Osteocyte (in vitro differentiated cells): Measurements from ENCODE around the gene CFAP52. TPM values are rescaled to one million over a fixed set of nuclear protein-coding genes. Genes with fewer than 3 reads are reported as not detected.

Experiments
- DNase-seq: peaks from one replicate; pipeline ENCODE4 v3.0.0; 2021; ENCODE audit warnings: mixed read lengths; ENCODE audit not compliant: unreplicated experiment; ENCODE audit errors: extremely low spot score
- H3K27ac Mint-ChIP-seq: one replicate; pipeline ENCODE4 v1.8.0; 2021; ENCODE audit warnings: mild to moderate bottlenecking, mixed read lengths; ENCODE audit not compliant: unreplicated experiment
- H3K27me3 Mint-ChIP-seq: one replicate; pipeline ENCODE4 v1.8.0; 2021; ENCODE audit warnings: mixed read lengths; ENCODE audit not compliant: unreplicated experiment
- H3K36me3 Mint-ChIP-seq: one replicate; pipeline ENCODE4 v1.8.0; 2021; ENCODE audit warnings: mixed read lengths; ENCODE audit not compliant: unreplicated experiment
- H3K4me1 Mint-ChIP-seq: one replicate; pipeline ENCODE4 v1.8.0; 2021; ENCODE audit warnings: mixed read lengths; ENCODE audit not compliant: unreplicated experiment
- H3K4me3 Mint-ChIP-seq: one replicate; pipeline ENCODE4 v1.8.0; 2021; ENCODE audit warnings: mild to moderate bottlenecking, moderate library complexity, mixed read lengths; ENCODE audit not compliant: unreplicated experiment
- H3K9me3 Mint-ChIP-seq: one replicate; pipeline ENCODE4 v1.8.0; 2021; ENCODE audit warnings: mixed read lengths; ENCODE audit not compliant: unreplicated experiment
- CTCF ChIP-seq: fragments of 200-600 bp; sonication (generic); IDR thresholded peaks from 2 replicates; pipeline ENCODE4 v1.5.0; 2021; ENCODE audit warnings: antibody characterized with exemption, mild to moderate bottlenecking, moderate library complexity
- total RNA-seq: library from RNA; stranded (reverse); gene quantifications from 2 replicates; pipeline ENCODE4 v1.2.1, GENCODE V29; 2021

CFAP52 gene
- total RNA-seq, 1 donor from 2014 or later: not detected

DNA sequence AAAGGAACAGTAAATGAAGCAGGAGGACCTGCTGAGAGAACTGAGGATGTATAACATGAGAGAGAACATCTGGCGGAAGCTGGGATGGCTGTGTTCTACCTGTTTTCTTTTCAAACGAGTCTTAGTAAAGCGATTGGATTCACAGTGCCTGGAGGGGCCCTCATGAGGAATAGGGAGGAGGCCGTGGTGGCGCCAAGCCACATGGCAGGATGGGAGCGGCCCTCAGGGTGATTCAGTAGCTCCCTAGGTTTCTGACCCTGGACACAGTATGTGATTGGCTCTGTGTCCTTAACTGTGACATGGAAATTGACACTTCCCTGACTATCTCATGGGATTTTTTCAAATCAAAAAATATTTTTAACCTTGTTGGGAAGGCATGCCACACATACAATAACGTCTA lies 101.0 kb downstream of the CFAP52 start:
- H3K27ac Mint-ChIP-seq: no peak overlapping the region
- no peak for TF ChIP-seq CTCF
- no peaks in the 10 kb centered on the region for H3K27me3 Mint-ChIP-seq
- no peaks in the 10 kb centered on the region for H3K4me1 Mint-ChIP-seq
- DNase-seq: no peak
- H3K4me3 Mint-ChIP-seq: no peak overlapping the region
- peaks cover 18% of the 10 kb centered on the region for H3K36me3 Mint-ChIP-seq
- peaks cover 8% of the 10 kb centered on the region for H3K9me3 Mint-ChIP-seq

- H3K27ac Mint-ChIP-seq: no peak overlapping the region
- no peak for DNase-seq
Observed at GRCh38 chr17:9677896-9678295, 101.5 kb downstream of the CFAP52 start.

DNA sequence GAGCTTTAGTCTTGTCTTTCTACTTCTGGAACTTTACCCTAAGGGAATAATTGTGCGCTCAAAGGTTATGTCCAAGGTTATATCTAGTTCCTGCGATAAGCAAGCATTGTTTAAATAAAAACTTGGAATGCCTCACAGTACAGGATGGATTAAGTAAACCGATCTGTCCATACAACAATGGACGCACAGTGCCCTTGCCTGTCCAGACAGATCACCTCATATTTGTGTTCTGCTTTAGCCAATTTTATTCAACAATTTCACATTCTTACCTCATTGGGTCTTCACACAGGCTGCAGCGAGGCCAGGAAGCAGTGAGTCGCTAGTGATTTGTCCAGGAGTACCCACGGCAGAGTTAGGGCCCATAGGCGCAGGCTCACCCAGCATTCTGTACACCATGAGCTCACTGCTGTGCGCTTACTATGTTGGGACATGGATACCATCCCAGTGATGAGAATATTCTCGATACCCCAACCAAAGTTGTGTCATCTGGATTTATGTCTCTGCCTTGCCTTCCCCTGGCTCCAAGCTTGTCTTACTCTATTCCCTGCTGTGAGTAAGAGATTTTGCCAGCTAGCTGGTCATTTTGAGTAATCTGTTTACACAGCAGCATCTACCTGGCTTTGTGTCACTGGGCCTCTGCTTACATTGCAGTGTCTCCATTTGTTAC lies 108.6 kb downstream of the CFAP52 start:
- H3K36me3 Mint-ChIP-seq: peaks cover 10% of the 10 kb centered on the region
- no peak overlapping the region for H3K4me3 Mint-ChIP-seq
- H3K27me3 Mint-ChIP-seq: no peaks in the 10 kb centered on the region
- TF ChIP-seq CTCF: no peak
- no peaks in the 10 kb centered on the region for H3K4me1 Mint-ChIP-seq
- no peak for DNase-seq
- peaks cover 8% of the 10 kb centered on the region for H3K9me3 Mint-ChIP-seq
- no peak overlapping the region for H3K27ac Mint-ChIP-seq

More at GRCh38 chr17:9677896-9678295, 101.5 kb downstream of the CFAP52 start:
- H3K4me3 Mint-ChIP-seq: no peak overlapping the region
- H3K36me3 Mint-ChIP-seq: peaks cover 18% of the 10 kb centered on the region
- peaks cover 8% of the 10 kb centered on the region for H3K9me3 Mint-ChIP-seq
- no peaks in the 10 kb centered on the region for H3K27me3 Mint-ChIP-seq
- no peak for TF ChIP-seq CTCF
- no peaks in the 10 kb centered on the region for H3K4me1 Mint-ChIP-seq

Other genes with a start within 250 kb of the CFAP52 start
- gene STX8, start 822 bp upstream of the CFAP52 start, total RNA-seq: 61.6 and 65.7 TPM in 2 replicates
- gene USP43, start 68.9 kb downstream of the CFAP52 start, total RNA-seq: 3.8 TPM in 2 replicates
- not detected in 2 replicates for gene DHRS7C, start 214.9 kb downstream of the CFAP52 start, total RNA-seq
- not detected in 2 replicates for gene GSG1L2, start 245.4 kb downstream of the CFAP52 start, total RNA-seq
- gene GLP2R, start 249.3 kb downstream of the CFAP52 start, total RNA-seq: 2.0 and 3.2 TPM in 2 replicates